AG04449 (cell line): ENCODE data around the gene POLR2J3.
"Not testable (repeated sequence)": the region's sequence is repeated elsewhere in the genome, so short reads cannot be mapped to it uniquely, and the experiment has no call there.

Experiments used
- CTCF ChIA-PET: fragments of 350-600 bp; formaldehyde crosslinking; extraction: SDS; loops from one replicate; lab custom pipeline; 2021; ENCODE audit warnings: antibody characterized with exemption; lab: Yijun Ruan, JAX
- POLR2A ChIA-PET: fragments of 400-600, 350-600 bp; formaldehyde crosslinking; extraction: SDS; loops from one replicate; lab custom pipeline; 2020; ENCODE audit warnings: antibody characterized with exemption, inconsistent platforms; lab: Yijun Ruan, JAX
- DNase-seq: peaks from one replicate; pipeline ENCODE4 v3.0.0-alpha.2; 2010; ENCODE audit warnings: low read depth, low spot score
- H3K4me3 ChIP-seq: 2 replicates; pipeline ENCODE4 v1.5.1; 2011; ENCODE audit warnings: low read depth, mild to moderate bottlenecking, control low read depth, low read length

Gene POLR2J3

DNA sequence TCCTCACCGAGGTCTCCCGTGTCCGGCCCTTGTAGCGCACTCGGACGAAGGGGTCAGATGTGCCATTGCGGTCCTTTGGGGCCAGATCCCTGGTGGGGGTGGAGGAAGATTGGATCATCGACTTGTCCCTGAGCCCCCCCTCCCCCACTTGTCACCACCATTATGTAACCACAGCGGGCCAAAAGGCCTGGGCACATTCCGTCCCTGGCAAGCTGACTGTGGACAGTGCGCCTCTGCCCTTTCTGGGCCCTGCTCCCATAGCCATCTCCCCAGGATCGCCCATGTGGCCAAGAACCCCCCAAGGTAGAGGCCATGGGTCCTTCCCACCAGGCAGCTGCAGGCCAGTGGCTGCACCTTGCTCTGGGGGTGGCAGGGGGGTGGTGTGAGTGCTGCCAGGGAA lies 29.9 kb upstream of the POLR2J3 start:
- DNase-seq, CTCF ChIA-PET, POLR2A ChIA-PET, H3K4me3 ChIP-seq: not testable (repeated sequence)

DNA sequence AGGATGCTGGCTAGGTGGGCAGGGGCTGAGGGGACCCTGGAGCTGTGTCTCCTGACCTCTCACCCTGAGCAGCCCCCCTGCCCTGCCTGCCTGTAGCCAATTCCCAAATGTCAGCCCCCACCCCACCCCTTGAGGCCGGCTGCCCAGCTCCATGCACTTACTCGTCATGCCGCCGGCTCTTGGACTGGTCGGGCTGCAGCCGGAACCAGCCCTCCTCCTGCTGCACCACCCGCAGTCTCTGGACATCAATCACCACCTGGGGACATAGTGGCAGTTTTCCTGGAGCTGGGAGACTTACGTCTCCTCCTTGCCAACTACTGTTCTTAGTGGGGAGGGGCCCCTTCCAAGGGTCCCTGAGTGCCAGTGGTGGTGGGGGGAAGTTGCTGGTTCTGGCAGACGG lies 27.3 kb upstream of the POLR2J3 start:
- POLR2A ChIA-PET, H3K4me3 ChIP-seq, CTCF ChIA-PET, DNase-seq: not testable (repeated sequence)

DNA sequence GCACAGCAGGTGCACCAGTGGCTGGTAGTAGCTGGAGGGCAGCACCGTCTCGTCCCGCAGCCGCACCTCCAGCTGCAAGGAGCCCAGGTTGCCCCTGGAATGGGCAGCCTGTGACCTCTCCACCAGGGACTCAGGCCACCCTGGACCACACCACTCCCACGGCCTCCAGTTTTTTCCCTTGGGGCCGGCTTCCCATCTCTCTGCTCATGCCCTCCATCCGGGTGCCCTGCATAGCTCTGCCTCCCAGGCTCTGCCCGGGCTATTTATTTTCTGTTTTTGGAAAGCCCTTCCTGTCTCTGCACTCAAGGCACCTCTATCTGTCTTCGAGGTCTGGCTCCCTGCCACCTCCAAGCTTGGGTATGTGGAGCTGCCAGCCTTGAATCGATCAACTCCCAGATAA lies 23.7 kb upstream of the POLR2J3 start:
- POLR2A ChIA-PET, H3K4me3 ChIP-seq, CTCF ChIA-PET, DNase-seq: not testable (repeated sequence)

DNA sequence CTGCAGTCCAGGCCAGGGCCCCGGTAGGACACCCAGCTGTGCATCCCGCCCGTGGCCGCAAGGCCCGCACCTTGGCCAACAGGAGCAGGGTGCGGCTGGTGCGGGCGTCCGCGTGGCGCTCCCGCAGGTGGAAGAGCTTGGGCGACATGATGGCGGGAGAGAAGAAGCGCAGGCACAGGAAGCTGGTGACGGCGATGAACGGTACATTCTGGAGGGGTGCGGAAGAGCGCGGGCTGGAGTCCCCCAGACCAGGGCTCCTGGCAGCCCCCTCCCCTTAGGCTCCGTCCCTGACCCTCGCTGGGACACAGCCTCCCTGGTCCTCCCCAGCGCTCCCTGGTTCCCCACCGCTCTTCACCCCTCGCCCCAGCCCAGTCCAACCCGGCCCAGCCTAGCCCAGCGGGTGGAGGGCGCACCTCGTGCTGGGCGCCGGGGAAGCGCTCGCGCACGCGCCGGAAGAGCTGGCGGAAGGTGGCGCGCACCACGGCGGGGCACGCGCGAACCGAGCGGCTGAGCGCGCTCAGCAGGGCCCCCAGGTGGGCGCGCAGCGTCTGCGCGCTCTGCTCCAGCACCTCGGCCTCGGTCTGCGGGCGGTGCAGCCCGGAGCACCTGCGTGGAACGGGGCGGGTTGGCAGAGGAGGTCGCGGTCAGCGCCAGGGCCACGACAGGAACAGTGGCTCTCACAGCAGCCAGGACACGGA lies 21.4 kb upstream of the POLR2J3 start:
- DNase-seq, POLR2A ChIA-PET, H3K4me3 ChIP-seq, CTCF ChIA-PET: not testable (repeated sequence)

DNA sequence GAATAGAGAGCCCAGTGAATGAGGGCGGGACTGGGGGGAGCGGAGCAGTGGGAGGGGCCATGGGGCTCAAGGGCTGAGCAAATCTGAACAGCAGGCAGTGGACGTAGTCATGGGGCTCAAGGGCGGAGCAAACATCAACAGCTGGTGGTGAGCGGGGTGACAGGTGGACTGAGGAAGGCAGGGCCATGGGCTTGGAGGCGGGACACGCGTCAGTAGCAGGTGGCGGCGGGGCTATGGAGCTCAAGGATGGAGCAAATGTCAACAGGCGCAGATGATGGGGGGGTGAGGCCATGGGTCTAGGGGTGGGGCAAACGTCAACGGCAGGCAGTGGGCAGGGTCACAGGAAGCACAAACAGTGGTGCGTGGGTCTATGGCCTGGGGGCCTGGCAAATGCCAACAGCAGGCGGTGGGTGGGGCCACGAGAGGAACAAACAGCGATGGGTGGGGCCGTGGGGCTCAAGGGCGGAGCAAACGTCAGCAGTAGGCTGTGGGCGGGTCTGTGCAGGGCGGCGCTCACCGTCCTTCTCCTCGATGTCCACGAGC lies 20.2 kb upstream of the POLR2J3 start:
- POLR2A ChIA-PET, DNase-seq, CTCF ChIA-PET, H3K4me3 ChIP-seq: not testable (repeated sequence)

DNA sequence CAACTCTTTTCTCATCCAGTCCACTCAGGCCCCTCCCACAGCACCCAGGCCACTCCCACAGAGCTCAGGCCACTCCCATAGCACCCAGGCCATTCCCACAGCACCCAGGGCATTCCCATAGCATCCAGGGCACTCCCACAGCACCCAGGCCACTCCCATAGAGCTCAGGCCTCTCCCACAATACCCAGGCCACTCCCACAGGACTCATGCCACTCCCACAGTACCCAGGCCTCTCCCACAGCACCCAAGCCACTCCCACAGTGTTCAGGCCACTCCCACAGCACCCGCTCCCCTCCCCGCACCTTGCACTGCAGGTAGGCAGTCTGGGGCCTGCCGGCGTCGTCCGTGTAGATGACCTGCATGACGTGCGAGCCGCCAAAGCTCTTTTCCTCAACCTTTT lies 17.5 kb upstream of the POLR2J3 start:
- CTCF ChIA-PET, POLR2A ChIA-PET, DNase-seq, H3K4me3 ChIP-seq: not testable (repeated sequence)

DNA sequence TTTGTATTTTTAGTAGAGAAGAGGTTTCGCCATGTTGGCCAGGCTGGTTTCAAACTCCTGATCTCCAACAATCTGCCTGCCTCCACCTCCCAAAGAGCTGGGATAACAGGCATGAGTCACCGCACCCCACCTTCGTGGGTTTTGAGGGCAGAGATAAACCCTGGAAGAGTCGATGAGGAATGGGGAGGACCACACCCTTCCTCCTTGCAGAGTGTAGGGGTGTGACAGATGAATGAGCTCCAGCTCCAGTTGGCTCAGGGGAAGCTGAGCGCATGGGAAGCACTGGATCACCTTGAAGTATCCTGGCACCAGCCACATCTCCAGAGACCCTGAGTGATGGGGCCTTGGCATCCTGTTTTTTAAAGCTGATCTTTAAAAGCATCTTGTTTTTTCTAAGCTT lies 11.1 kb upstream of the POLR2J3 start:
- DNase-seq, CTCF ChIA-PET, POLR2A ChIA-PET, H3K4me3 ChIP-seq: not testable (repeated sequence)

DNA sequence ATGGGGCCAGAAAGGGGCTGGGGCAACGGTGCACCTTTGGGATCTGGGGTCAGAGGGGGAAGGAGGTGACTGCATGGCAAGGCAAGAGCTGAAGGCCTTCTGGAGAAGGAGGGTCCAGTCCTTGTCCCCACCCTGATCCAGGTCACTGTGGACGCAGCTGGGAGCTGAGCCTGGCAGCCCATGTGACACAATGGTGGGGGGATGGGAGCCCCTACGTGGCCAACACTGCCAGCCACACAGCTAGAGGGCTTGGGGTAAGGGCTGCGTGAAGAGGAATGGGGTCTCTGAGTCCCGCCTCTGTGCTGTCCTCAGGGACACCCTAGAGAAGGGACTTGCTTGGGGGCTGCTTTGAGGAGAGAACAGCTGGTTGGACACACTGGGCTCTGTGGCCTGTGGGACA lies 9.3 kb upstream of the POLR2J3 start:
- POLR2A ChIA-PET, H3K4me3 ChIP-seq, DNase-seq, CTCF ChIA-PET: not testable (repeated sequence)

DNA sequence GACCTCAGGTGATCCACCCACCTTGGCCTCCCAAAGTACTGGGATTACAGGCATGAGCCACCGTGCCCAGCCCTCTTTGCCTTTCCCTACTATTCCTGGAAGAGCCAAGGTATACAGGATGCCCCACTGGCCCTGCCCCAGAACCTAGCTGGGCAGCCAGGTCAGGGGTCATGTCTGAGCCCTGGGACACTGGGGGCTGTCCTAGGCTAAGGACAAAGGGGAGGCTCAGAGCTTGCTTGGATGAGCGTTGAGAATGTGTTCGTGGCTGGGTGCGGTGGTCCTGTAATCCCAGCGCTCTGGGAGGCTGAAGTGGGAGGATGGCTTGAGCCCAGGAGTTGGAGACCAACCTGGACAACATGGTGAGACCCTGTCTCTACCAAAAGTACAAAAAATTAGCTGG lies 6.1 kb upstream of the POLR2J3 start:
- POLR2A ChIA-PET, CTCF ChIA-PET, H3K4me3 ChIP-seq, DNase-seq: not testable (repeated sequence)

DNA sequence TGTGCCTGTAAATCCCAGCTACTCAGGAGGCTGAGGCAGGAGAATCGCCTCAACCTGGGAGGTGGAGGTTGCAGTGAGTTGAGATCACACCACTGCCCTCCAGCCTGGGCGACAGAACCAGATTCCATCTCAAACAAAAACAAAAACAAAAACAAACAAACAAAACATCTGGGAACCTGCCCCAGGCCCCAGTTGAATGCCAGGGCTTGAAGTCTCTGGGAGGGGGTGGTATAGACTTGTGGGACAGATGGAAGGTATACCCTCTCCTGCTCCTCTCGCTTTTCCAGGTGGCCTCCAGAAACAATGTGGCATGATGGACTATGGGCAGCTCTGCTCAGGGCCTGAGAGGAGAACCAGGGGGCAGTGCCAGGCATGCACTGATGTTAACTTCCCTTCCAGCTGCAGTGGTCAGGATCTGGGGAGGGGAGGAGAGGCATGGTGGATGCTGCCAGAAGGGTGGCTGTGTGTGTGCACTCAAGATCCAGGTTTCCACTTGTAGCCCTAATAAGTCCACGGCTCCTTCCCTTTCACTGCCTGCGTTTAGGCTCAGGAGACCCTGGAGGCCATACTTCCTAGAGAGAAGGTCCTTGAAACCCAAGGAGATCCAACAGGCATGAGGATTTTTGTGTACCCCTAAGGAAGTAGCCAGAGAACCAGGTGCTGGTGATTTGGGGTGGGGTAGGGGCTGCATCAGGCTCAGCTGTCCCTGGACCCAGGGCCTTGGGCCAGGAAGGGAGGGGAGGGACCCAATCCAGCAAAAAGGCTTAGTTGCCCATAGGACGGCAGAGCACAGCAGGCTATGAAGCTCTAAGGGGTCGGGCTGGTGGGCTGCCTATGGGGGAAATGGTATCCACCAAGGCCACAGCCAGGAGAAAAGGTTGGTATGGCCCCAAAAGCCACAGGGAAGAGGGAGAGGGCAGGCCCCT lies 5.2 kb upstream of the POLR2J3 start:
- H3K4me3 ChIP-seq, DNase-seq, CTCF ChIA-PET, POLR2A ChIA-PET: not testable (repeated sequence)

DNA sequence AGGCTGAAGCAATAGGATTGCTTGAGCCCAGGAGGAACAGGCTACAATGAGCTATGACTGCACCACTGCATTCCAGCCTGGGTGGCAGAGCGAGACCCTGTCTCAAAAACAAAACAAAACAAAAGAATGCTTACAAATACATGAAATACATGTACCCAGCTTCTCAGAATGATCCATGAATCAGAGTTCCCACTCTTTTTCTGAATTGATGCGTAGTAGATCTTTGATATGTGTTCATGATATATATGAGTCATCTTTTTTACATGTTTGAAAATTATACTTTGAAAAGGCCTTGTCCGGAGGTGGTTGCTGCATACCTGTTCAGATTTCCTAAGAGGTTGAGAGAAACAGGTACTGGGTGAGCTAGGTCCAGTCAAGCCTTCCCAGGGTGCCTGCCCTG lies 4.0 kb upstream of the POLR2J3 start:
- CTCF ChIA-PET, DNase-seq, H3K4me3 ChIP-seq, POLR2A ChIA-PET: not testable (repeated sequence)

DNA sequence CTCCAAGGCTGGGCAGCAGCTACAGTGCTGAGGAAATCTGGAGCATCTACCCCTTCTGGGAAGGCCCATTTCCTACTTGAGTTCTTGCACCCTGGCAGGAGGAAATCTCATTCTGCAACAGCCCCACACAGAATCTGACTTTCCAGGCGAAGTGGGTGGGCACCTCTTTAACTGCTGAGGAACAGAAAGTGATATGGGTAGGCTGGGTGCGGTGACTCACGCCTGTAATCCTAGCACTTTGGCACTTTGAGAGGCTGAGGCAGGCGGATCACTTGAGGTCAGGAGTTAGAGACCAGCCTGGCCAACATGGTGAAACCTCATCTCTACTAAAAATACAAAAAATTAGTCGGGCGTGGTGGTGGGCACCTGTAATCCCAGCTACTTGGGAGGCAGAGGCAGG lies 2.2 kb upstream of the POLR2J3 start:
- POLR2A ChIA-PET, DNase-seq, H3K4me3 ChIP-seq, CTCF ChIA-PET: not testable (repeated sequence)

DNA sequence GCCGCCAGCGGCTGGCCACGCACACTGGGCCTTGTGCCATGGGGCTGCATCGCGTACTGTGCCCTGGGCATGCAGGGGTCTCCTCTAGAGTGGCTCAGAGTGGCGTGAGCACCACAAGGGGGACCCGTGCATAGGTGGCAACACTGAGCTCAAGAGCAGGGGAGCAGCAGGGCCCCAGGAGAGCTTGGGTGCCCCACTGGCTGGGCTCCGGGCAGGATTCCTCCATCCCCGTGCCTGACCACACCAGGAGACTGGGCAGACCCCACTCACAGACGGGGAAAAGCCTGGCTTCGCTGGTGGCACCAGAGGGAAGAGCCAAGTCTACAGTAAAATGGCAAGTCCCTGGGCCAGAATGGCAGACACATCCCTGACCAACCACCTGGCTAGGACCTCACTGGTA lies 3.8 kb downstream of the POLR2J3 start:
- POLR2A ChIA-PET, CTCF ChIA-PET, H3K4me3 ChIP-seq, DNase-seq: not testable (repeated sequence)

DNA sequence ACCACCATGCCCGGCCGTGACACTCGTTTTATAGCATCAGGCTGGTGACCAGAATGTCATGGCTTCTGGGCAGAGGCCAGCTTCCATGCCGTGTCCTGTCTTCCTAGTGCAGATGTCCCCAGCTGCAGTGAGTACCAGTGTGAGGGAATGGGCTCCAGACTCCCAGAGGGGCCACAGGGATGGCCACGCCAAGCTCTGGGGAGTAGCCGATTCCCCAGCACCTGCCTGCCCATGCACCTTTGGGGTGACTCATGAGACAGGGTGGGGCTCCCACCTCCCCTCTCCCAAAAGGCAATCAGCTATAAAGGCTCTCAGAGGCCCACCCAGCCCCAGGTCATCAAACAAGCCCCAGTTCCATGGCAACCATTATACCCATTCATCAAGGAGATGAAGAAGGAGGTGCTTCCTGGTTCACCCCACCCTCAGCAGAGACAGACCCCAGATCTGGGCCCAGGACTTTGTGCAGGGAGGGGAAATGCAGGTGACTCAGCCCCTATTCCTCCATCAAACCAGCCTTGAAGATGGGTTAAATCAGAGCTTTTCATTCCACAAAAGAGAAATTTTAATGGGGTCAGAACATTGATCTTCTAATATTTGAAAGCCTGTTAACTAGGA lies 21.5 kb downstream of the POLR2J3 start, which contains the start of gene SPDYE2:
Gene SPDYE2 (plus strand): TSS at position 419 of the 615 bp plus-strand sequence. CDS start 2,030 bp downstream, outside the sequence.
- DNase-seq, POLR2A ChIA-PET, H3K4me3 ChIP-seq, CTCF ChIA-PET: not testable (repeated sequence)

DNA sequence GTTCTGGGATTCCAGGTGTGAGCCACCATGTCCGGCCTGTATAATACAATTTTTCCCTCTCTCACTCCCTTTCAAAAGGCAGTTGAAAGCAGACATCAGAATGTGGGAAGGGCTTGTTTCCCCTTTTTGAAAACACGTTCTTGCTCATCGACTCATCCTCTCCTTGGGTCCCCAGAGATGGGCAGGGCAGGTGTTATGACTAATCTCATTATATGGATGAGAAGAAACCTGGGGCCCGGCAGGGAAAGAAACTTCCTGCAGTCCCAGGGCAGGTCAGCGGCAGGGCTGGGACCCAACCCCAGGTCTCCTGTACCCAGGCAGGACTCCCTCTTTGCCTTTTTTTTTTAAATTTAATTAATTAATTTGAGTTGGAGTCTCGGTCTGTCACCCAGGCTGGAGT lies 26.0 kb downstream of the POLR2J3 start:
- DNase-seq, POLR2A ChIA-PET, H3K4me3 ChIP-seq, CTCF ChIA-PET: not testable (repeated sequence)

DNA sequence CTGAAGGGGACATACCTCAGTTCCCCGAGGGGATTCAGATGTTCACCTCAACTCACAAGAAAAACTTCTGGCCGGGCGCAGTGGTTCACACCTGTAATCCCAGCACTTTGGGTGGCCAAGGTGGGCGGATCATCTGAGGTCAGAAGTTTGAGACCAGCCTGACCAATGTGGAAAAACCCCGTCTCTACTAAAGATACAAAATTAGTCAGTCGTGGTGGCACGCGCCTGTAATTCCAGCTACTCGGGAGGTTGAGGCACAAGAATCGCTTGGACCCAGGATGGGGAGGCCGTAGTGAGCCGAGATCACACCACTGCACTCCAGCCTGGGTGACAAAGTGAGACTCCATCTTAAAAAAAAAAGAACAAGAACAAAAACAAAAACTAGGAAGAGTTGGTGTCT lies 27.1 kb downstream of the POLR2J3 start:
- H3K4me3 ChIP-seq, CTCF ChIA-PET, POLR2A ChIA-PET, DNase-seq: not testable (repeated sequence)
